Duodenal mucosa (tissue), 2 donors: ENCODE measurements around the gene CDC42EP2.
A peak's percentile ranks its signal among the peaks of the same experiment; 100 is the strongest.

Experiments
- H3K27ac ChIP-seq: one replicate; pipeline ENCODE4 v1.7.0; 2013; ENCODE audit warnings: low read depth, low read length
- H3K27me3 ChIP-seq, 2 donors: one replicate each; pipeline ENCODE4 v1.7.0; 2013; ENCODE audit warnings: low read length in 2 of 2, control low read depth in 1 of 2; ENCODE audit not compliant: insufficient read depth in 2 of 2, control insufficient read depth in 1 of 2
- H3K36me3 ChIP-seq, 2 donors: one replicate each; pipeline ENCODE4 v1.7.0; 2013; ENCODE audit warnings: low read length in 2 of 2, control low read depth in 1 of 2; ENCODE audit not compliant: insufficient read depth in 2 of 2, control insufficient read depth in 1 of 2
- H3K4me1 ChIP-seq, 2 donors: one replicate each; pipeline ENCODE4 v1.7.0; 2013; ENCODE audit warnings: low read length in 2 of 2, control low read depth in 1 of 2; ENCODE audit not compliant: insufficient read depth in 2 of 2, control insufficient read depth in 1 of 2
- H3K4me3 ChIP-seq, 2 donors: one replicate each; pipeline ENCODE4 v1.7.0; 2013; ENCODE audit warnings: low read length in 2 of 2, low read depth in 1 of 2
- H3K9ac ChIP-seq, 2 donors: one replicate each; pipeline ENCODE4 v1.7.0; 2013; ENCODE audit warnings: low read length in 2 of 2, low read depth in 1 of 2
- H3K9me3 ChIP-seq, 2 donors: one replicate each; pipeline ENCODE4 v1.7.0; 2013; ENCODE audit warnings: low read length in 2 of 2, control low read depth in 1 of 2; ENCODE audit not compliant: control insufficient read depth in 1 of 2

The CDC42EP2 gene

DNA sequence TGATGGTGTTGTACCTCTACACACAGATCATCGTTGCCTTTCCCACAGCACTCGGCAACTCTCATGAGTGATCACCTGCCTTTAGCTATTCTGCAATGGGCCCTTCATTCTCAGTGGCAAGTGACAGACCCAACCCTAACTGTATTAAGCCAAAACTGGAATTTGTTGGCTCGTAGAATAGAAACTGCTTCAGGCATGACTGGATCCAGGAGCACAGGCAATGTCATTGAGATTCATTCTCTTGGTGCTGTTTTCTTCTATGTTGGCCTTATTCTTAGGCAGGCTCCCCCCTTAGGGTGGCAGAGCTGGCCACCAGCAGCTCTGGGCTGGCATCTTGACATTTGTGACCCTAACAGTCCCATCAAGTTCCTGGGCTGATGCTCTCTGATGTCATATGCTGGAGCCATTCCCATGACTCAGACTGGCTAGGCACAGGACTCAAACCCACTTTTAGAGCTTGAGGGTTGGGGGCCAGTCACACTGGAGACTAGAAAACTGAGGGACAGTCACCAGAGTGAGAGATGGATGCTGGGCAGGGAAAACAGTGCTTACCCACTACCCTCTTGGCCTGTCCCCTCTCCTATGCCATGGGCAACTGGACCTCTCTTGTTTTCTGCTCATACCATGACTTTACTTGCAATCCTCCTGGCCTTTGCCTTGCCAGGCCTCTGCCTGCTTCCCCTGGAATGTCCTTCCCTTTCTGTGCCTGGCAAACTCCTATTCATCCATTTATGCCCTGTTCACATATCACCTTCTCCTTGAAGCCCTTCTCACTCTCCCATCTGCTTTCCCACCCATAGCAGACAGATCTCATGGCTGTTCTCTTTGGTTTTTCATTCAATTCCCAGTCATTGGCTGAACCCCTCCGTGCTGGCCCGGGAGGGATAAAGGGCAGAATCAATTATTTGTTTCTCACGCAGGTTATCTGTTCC lies 7.1 kb upstream of the CDC42EP2 start:
- H3K4me3 ChIP-seq, result no peak overlapping the region
- H3K9me3 ChIP-seq, result no peaks in the 10 kb centered on the region
- H3K36me3 ChIP-seq, result peaks cover 0 to 6% of the 10 kb centered on the region in 2 donors
- H3K9ac ChIP-seq, result no peak overlapping the region
- peaks cover 44 to 45% of the 10 kb centered on the region in 2 donors for H3K4me1 ChIP-seq
- H3K27me3 ChIP-seq, result no peaks in the 10 kb centered on the region
- H3K27ac ChIP-seq, result no peak overlapping the region

DNA sequence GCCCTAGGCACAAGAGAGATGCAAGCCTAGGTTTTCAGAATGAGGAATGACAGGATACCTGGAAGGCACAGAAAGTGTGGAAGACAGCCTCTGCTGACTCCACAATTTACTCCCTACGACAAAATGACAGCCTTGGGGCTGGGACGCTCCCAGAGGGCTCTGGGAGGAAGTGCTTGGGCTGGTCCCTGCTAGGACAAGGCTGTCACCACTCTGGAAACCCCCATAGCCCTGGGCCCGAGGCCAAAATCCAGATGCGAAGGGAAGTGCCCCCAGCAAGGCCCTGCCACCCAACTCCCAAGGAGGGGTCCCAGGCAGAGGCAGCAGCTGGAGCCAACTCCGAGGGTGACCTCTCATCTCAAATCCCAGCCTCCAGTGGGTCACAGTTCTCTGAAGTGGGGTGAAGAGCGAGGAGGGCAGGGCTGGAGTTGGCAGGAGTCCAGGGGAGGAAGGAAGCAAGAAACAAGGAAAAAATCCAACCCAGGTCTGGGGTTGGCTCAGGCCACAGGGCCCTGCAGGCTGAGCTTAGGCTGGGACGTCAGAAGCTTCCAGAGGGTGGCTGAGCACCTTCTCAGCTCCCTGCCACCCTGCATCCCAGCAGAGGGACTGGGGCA lies 6.3 kb upstream of the CDC42EP2 start:
- H3K4me1 ChIP-seq, result peaks cover 45 to 48% of the 10 kb centered on the region in 2 donors
- H3K36me3 ChIP-seq, result peaks cover 0 to 6% of the 10 kb centered on the region in 2 donors
- H3K9me3 ChIP-seq, result no peaks in the 10 kb centered on the region
- no peak overlapping the region for H3K9ac ChIP-seq
- no peak overlapping the region for H3K27ac ChIP-seq
- H3K27me3 ChIP-seq, result no peaks in the 10 kb centered on the region
- no peak overlapping the region for H3K4me3 ChIP-seq

DNA sequence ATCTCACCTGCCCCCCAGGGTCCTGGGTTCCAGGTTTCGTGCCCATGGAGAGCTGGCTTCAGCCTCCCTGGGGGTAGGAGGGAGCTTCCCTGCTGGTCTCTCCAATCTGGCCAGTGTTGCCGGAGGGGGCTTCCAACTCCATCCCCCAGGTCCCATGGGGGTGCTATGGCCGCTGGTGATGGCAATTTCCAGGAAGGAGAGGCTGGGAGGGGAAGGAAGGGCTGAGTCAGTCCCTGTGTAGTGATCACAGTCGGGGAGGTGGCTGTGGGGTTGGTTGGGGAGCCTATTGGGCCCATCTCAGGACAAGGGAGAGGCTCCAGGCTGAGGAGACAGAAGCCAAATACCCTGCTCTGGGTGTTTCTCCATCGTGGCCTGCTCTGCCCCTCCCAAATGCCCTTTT lies 5.7 kb upstream of the CDC42EP2 start:
- H3K27ac ChIP-seq, result no peak overlapping the region
- H3K36me3 ChIP-seq, result peaks cover 0 to 6% of the 10 kb centered on the region in 2 donors
- H3K27me3 ChIP-seq, result no peaks in the 10 kb centered on the region
- no peak overlapping the region for H3K9ac ChIP-seq
- H3K4me3 ChIP-seq, result no peak overlapping the region
- H3K9me3 ChIP-seq, result no peaks in the 10 kb centered on the region
- peaks cover 49 to 53% of the 10 kb centered on the region in 2 donors for H3K4me1 ChIP-seq

DNA sequence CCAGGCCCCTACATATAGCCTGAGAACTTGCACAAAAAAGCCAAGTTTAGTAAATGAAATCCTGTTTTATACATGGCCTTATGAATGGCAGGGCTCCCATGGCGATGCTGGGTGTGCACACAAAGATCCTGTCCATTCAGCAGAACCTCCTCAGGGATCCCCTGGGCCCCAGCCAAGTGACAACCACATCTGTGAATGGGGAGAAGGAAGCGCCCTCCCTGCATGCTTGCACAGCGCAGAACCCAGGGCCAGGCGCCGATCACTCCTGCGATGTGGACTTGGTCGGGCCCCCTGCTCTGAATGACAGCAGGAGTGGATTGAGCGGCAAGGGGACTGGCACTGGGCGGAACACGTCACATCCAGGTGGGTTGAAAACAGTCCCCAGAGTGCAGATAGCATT lies 4.5 kb upstream of the CDC42EP2 start:
- Histone ChIP-seq H3K27ac (no peak overlapping the region), H3K27me3 (no peaks in the 10 kb centered on the region), H3K4me3 (no peak overlapping the region), H3K36me3 (peaks cover 0 to 6% of the 10 kb centered on the region in 2 donors), H3K9ac (no peak overlapping the region), H3K9me3 (no peaks in the 10 kb centered on the region), H3K4me1 (peaks cover 43 to 53% of the 10 kb centered on the region in 2 donors)

DNA sequence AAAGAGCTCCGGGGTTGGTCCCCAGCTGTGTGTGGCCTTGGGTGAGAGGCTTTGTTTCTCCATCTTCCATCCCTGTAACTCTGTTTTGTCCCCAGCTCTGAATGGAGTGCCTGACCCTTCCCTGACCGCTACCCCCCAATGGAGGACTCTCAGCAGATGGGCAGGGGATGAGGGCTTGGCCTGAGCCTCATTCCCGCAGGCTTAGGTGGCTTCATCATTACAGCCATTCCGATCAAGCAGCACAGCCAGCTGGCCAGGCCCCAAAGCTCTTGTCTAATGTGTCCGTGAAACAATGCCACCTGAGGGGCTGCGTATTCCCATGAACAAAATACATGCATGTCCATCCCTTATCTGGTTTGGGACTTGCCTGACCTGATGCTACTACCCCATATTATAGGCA lies 3.9 kb upstream of the CDC42EP2 start:
- no peak overlapping the region for H3K9ac ChIP-seq
- H3K4me1 ChIP-seq, result peaks cover 40 to 50% of the 10 kb centered on the region in 2 donors

DNA sequence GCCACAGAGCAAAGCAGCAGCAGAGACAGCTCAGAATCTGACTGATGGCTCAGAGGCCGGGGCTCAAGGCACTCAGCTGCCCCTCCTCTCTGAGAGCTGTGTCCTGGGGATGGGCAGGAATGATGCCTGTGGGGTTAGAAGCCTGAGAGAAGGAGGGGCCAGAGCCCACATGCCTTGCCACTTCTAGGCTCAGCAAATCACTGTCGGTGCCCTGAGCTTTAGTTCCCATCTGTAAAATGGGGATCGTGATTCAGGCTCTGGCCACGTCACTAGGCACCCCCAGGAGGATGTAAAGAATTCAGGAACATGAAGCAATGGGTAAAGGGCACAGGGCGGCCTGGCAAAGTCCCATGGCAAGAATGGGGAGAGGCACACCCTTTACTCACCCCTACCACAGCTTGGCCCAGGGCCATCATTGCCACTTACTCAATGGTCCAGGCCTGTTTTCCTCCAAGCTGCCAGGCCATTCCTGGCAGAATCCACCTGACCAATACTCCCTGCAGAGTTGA lies 3.4 kb upstream of the CDC42EP2 start:
- Histone ChIP-seq H3K4me3 (no peak overlapping the region), H3K9me3 (no peaks in the 10 kb centered on the region), H3K27me3 (no peaks in the 10 kb centered on the region), H3K36me3 (no peaks in the 10 kb centered on the region), H3K9ac (no peak overlapping the region), H3K27ac (no peak overlapping the region), H3K4me1 (peaks cover 45 to 52% of the 10 kb centered on the region in 2 donors)

More for the DNA sequence above, 3.9 kb upstream of the CDC42EP2 start:
- Histone ChIP-seq H3K4me3 (no peak overlapping the region), H3K36me3 (peaks cover 0 to 1% of the 10 kb centered on the region in 2 donors), H3K9me3 (no peaks in the 10 kb centered on the region), H3K27me3 (no peaks in the 10 kb centered on the region), H3K27ac (no peak overlapping the region)

DNA sequence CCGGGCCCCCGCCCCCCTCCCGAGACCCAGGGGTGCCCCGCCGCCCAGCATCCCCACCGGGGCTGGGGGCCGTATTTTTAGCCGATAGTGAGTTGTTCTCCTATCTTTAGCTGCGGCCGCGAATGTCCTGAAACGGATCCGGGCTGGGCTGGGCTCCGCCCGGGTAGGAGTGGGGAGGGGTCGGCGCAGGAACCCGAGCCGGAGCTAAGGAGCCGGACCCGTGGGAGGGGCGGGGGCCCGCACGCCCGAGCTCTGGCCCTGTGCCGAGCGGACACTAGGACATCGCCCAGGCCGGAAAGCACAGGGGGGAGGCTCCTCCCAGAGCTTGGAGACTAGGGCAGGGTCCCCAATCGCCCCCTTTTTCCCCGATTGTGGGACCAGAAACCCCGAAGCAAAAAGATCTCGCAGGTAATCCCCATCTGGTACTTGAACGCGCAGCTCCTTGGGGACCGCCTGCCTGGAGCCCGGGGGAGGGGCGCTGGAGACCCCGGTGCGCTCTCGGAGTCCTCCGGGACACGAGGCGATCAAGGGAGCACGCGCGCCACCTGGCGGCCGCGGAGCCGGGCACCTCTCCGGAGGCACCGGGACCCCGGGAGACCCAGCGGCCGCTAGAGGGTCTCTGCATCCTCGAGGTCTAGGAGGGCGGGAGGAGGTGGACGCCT lies 669 bp downstream of the CDC42EP2 start:
- no peaks in the 10 kb centered on the region for H3K27me3 ChIP-seq
- H3K4me3 ChIP-seq, result peak overlapping the region; percentile 80 to 87
- peak overlapping the region; percentile 61 to 74 for H3K9ac ChIP-seq
- no peaks in the 10 kb centered on the region for H3K9me3 ChIP-seq
- H3K4me1 ChIP-seq, result peaks cover 39 to 46% of the 10 kb centered on the region in 2 donors
- no peaks in the 10 kb centered on the region for H3K36me3 ChIP-seq
- peak overlapping the region; percentile 81 for H3K27ac ChIP-seq

DNA sequence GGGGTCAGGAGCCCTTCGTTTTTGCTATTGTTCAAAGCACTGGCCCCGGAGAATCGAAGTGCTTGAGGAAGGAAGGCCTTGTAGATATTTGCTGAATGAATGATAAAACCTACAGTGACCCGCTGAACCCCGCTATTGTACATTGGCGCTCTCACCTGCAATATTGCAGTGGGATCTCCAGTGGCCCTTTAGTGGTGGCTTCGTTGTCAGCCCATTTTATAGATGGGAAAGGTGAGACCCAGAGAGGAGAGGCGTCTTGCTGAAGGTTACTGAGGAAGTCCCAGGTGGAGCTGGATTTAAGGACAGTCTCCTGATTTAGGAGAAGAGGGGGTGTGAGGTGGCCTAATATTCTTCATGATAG lies 1.2 kb downstream of the CDC42EP2 start:
- H3K9me3 ChIP-seq, result no peaks in the 10 kb centered on the region
- peak overlapping the region; percentile 61 to 74 for H3K9ac ChIP-seq
- H3K27me3 ChIP-seq, result no peaks in the 10 kb centered on the region
- peaks cover 36 to 46% of the 10 kb centered on the region in 2 donors for H3K4me1 ChIP-seq
- peaks cover 4% of the 10 kb centered on the region in 2 donors for H3K36me3 ChIP-seq
- no peak overlapping the region for H3K27ac ChIP-seq
- peak overlapping the region; percentile 80 to 87 for H3K4me3 ChIP-seq

DNA sequence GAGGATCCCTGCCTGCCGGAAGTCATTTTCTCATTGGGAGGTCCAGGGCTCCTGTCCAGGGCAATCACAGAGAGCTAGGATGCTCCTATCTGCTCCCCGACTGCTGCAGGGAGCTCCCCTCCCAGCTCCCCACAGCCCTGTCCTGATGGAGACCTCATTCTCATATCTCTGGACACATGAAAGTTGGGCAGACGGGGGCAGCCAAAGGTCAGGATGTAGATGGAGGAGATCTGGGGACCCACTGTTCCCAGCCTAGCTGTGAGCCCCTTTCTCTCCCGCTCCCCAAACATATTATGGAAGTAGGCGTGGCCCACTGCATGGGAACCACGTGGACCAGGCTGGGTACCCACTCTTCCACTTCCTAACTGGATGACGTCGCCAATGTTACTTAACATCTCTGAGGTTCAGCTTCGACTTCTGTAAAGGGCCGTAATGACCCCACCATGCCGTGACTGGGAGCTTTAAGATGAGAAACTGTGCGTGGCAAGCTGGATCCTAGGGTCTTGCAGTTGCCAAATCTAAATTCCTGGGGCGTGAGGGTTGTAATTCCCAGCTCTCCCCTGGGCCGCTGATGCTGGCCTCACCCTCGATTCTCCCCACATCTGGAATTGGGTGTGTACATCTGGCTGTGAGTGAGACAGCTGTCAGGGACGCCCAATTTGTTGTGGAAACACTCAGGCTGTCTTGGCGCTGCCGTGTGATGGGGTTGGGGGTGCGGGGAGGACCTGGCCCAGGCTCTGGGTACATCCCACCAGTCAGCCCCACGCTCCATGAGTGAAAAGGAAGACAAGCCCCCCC lies 1.8 kb downstream of the CDC42EP2 start:
- peak overlapping the region; percentile 61 to 74 for H3K9ac ChIP-seq
- H3K9me3 ChIP-seq, result no peaks in the 10 kb centered on the region
- peaks cover 10% of the 10 kb centered on the region in 2 donors for H3K36me3 ChIP-seq
- H3K4me1 ChIP-seq, result peaks cover 34 to 41% of the 10 kb centered on the region in 2 donors
- no peaks in the 10 kb centered on the region for H3K27me3 ChIP-seq
- peak overlapping the region; percentile 80 to 87 for H3K4me3 ChIP-seq
- H3K27ac ChIP-seq, result peak overlapping the region; percentile 53
